ENCODE measurements around the gene LARGE2. TPM values are rescaled to one million over a fixed set of nuclear protein-coding genes. Genes with fewer than 3 reads are reported as not detected.
A peak's percentile ranks its signal among the peaks of the same experiment; 100 is the strongest.

LARGE2 gene
- total RNA-seq, 2 experiments from 2014 or later: 0.60 to 1.3 TPM

- Histone ChIP-seq H3K4me1 (ENCODE audit: insufficient read depth, low read length, poor library complexity, severe bottlenecking) (no peaks in the 10 kb centered on the region), H3K4me3 (ENCODE audit: low read depth, low read length, poor library complexity, severe bottlenecking) (no peak overlapping the region), H3K9me2 (ENCODE audit: insufficient read depth, low read length) (no peaks in the 10 kb centered on the region), H3K27ac (ENCODE audit: low read depth, low read length, poor library complexity, severe bottlenecking) (no peak overlapping the region), H3K36me3 (ENCODE audit: insufficient read depth, low read length) (no peaks in the 10 kb centered on the region; the same call in 1 of the 2 replicates), H4K20me1 (ENCODE audit: insufficient read depth, low read length) (no peaks in the 10 kb centered on the region), H2AFZ (ENCODE audit: low read length) (no peak overlapping the region), H3K79me2 (ENCODE audit: insufficient read depth, low read depth, low read length) (no peaks in the 10 kb centered on the region), H3K4me2 (ENCODE audit: low read length) (no peak overlapping the region), H3K9me3 (ENCODE audit: low read length) (no peaks in the 10 kb centered on the region)
- BruUV-seq (replicated peaks): no TSS peak
- ChIA-PET POLR2A (no interaction called here), CTCF (ENCODE audit: unreplicated experiment) (no interaction called here)
- DNase-seq (ENCODE audit: low spot score): no peak
- no peak for TF ChIP-seq CTCF (conservative IDR thresholded peaks at IDR 0.05; ENCODE audit: low read length)
- intact Hi-C loops (cut with micrococcal nuclease; ENCODE audit: unreplicated experiment): no loop called here
These were observed 41.5 kb upstream of the LARGE2 start for GRCh38 chr11:45880772-45881570.

GRCh38 chr11:45881708-45882368 lies 40.6 kb upstream of the LARGE2 start:
- Histone ChIP-seq H3K9me2 (ENCODE audit: insufficient read depth, low read length) (no peaks in the 10 kb centered on the region), H4K20me1 (ENCODE audit: insufficient read depth, low read length) (no peaks in the 10 kb centered on the region), H3K4me3 (ENCODE audit: low read depth, low read length, poor library complexity, severe bottlenecking) (no peak overlapping the region), H3K36me3 (ENCODE audit: insufficient read depth, low read length) (no peaks in the 10 kb centered on the region), H2AFZ (ENCODE audit: low read length) (no peak overlapping the region), H3K9me3 (ENCODE audit: low read length) (no peaks in the 10 kb centered on the region), H3K4me1 (ENCODE audit: insufficient read depth, low read length, poor library complexity, severe bottlenecking) (no peaks in the 10 kb centered on the region), H3K4me2 (ENCODE audit: low read length) (no peak overlapping the region), H3K79me2 (ENCODE audit: insufficient read depth, low read depth, low read length) (no peaks in the 10 kb centered on the region), H3K27ac (ENCODE audit: low read depth, low read length, poor library complexity, severe bottlenecking) (no peak overlapping the region)
- TF ChIP-seq CTCF (conservative IDR thresholded peaks at IDR 0.05; ENCODE audit: low read length): no peak
- POLR2A ChIA-PET: interaction anchor here (1.1 kb wide), 1 partner anchor 22 kb away, joined by 4 read pairs; no protein-coding TSS in a partner anchor
- intact Hi-C loops (cut with micrococcal nuclease; ENCODE audit: unreplicated experiment): no loop called here
- BruUV-seq (replicated peaks): no TSS peak
- CTCF ChIA-PET (ENCODE audit: unreplicated experiment): no interaction called here
- DNase-seq (ENCODE audit: low spot score): no peak

GRCh38 chr11:45884596-45885185 lies 37.8 kb upstream of the LARGE2 start:
- no peak overlapping the region for H2AFZ ChIP-seq (ENCODE audit: low read length)
- no peaks in the 10 kb centered on the region for H3K9me3 ChIP-seq (ENCODE audit: low read length)
- no peaks in the 10 kb centered on the region for H3K36me3 ChIP-seq (ENCODE audit: insufficient read depth, low read length)
- H3K9me2 ChIP-seq (ENCODE audit: insufficient read depth, low read length): no peaks in the 10 kb centered on the region
- intact Hi-C loops (cut with micrococcal nuclease; ENCODE audit: unreplicated experiment): no loop called here
- TF ChIP-seq CTCF (conservative IDR thresholded peaks at IDR 0.05; ENCODE audit: low read length) (no peak), EZH2phosphoT487 (IDR thresholded peaks at IDR 0.05; ENCODE audit: borderline replicate concordance, low read depth, low read length) (no peak)
- no peaks in the 10 kb centered on the region for H3K79me2 ChIP-seq (ENCODE audit: insufficient read depth, low read depth, low read length)
- ChIA-PET CTCF (ENCODE audit: unreplicated experiment) (no interaction called here), POLR2A (no interaction called here)
- no peak for DNase-seq (ENCODE audit: low spot score)
- H3K27ac ChIP-seq (ENCODE audit: low read depth, low read length, poor library complexity, severe bottlenecking): no peak overlapping the region
- peak overlapping the region; percentile 83 for H3K4me2 ChIP-seq (ENCODE audit: low read length)
- no peaks in the 10 kb centered on the region for H4K20me1 ChIP-seq (ENCODE audit: insufficient read depth, low read length)
- H3K4me1 ChIP-seq (ENCODE audit: insufficient read depth, low read length, poor library complexity, severe bottlenecking): no peaks in the 10 kb centered on the region
- no TSS peak for BruUV-seq (replicated peaks)
- peak overlapping the region; percentile 57 for H3K4me3 ChIP-seq (ENCODE audit: low read depth, low read length, poor library complexity, severe bottlenecking)

Measured in OCI-LY7 (cell line).